Body of pancreas (tissue), 4 donors: ENCODE measurements around the gene RHCE. TPM values are rescaled to one million over a fixed set of nuclear protein-coding genes. Genes with fewer than 3 reads are reported as not detected.
A peak's percentile ranks its signal among the peaks of the same experiment; 100 is the strongest.

Experiments
- ATAC-seq: fragments of 150-250 bp; one replicate; pipeline ENCODE4 v1.9.1; 2016
- DNase-seq, 4 donors: peaks; one replicate each; pipeline ENCODE4 v3.0.0-alpha.2; 2019
- H3K27ac ChIP-seq, 4 donors: fragments of 200-600 bp; sonication (generic); 1 replicate in 3 of 4; 2 replicates in 1 of 4; pipeline versions ENCODE4 v1.5.1 to v1.6.1; 2016 to 2019; ENCODE audit warnings: mild to moderate bottlenecking in 1 of 4, mixed read lengths in 1 of 4, moderate library complexity in 1 of 4
- H3K27me3 ChIP-seq, 2 donors: fragments of 200-600 bp; sonication (generic); one replicate each; pipeline ENCODE4 v1.6.0; 2016; ENCODE audit warnings: mild to moderate bottlenecking in 1 of 2
- H3K36me3 ChIP-seq, 2 donors: fragments of 200-600 bp; sonication (generic); replicated peaks in 1 of 2; 2 replicates each; pipeline ENCODE4 v1.5.1; 2016; ENCODE audit warnings: low read depth in 2 of 2; ENCODE audit not compliant: insufficient read depth in 1 of 2
- H3K4me1 ChIP-seq: fragments of 200-600 bp; sonication (generic); one replicate; pipeline ENCODE4 v1.6.0; 2016
- H3K4me3 ChIP-seq, 2 donors: fragments of 200-600 bp; sonication (generic); 1 replicate in 1 of 2; 2 replicates in 1 of 2; pipeline ENCODE4 v1.5.1; 2016 to 2019
- H3K9me3 ChIP-seq, 3 donors: fragments of 200-600 bp; sonication (generic); 1 replicate in 2 of 3; 2 replicates in 1 of 3; pipeline ENCODE4 v1.5.1; 2016
- CTCF ChIP-seq, 7 experiments: fragments of 450-650 bp in 4 of 7; fragments of 200-600 bp in 3 of 7; sonication (generic) in 3 of 7; IDR thresholded peaks; one replicate each; pipeline ENCODE4 v1.5.1; 2016 to 2019; ENCODE audit warnings: antibody characterized with exemption in 7 of 7
- POLR2A ChIP-seq, 3 donors: fragments of 450-650 bp; IDR thresholded peaks; one replicate each; pipeline ENCODE4 v1.6.1; 2016; ENCODE audit warnings: antibody characterized with exemption in 3 of 3, mild to moderate bottlenecking in 2 of 3
- WGBS, 2 donors: methylation state at CpG; one replicate each; pipeline ENCODE4 v1.1.5; 2017; 5-methylcytosine and 5-hydroxymethylcytosine counted together
- intact Hi-C: fragments of 100-400 bp; cut with DNase I; formaldehyde crosslinking; loops from one replicate; pipeline ENCODE4 v1.15.1; 2023
- total RNA-seq, 2 donors: library from RNA; depleted of rRNA; stranded (reverse); fragments of >200 nt; gene quantifications; one replicate each; pipeline ENCODE4 v1.1.0, GENCODE V29; 2016

Gene RHCE
- total RNA-seq, 2 donors from 2014 or later: 0.26 TPM; not detected in 1

- TF ChIP-seq CTCF (IDR thresholded peaks at IDR 0.05) (no peak), POLR2A (IDR thresholded peaks at IDR 0.05) (no peak)
- intact Hi-C loops: loop anchor here (10.0 kb wide), 1 partner anchor 95 kb away; no protein-coding TSS in a partner anchor
- peaks cover 3% of the 10 kb centered on the region for H3K4me1 ChIP-seq
- WGBS, 2 donors: 89% methylated on average over 3 of the region's 3 CpGs
- H3K27me3 ChIP-seq: no peaks in the 10 kb centered on the region
- no peak overlapping the region for H3K27ac ChIP-seq
- DNase-seq (no peak), ATAC-seq (no peak)
- H3K9me3 ChIP-seq: no peaks in the 10 kb centered on the region
- peaks cover 0 to 15% of the 10 kb centered on the region in 2 donors for H3K36me3 ChIP-seq
- H3K4me3 ChIP-seq: no peak overlapping the region
These were observed 71.0 kb downstream of the RHCE start for GRCh38 chr1:25349606-25350005.

- 36 to 55% methylated on average over 2 of the region's 2 CpGs for WGBS, 2 donors
- DNase-seq (no peak), ATAC-seq (no peak)
- H3K9me3 ChIP-seq: no peaks in the 10 kb centered on the region
- peaks cover 3% of the 10 kb centered on the region for H3K4me1 ChIP-seq
- H3K36me3 ChIP-seq: peaks cover 0 to 4% of the 10 kb centered on the region in 2 donors
- no peaks in the 10 kb centered on the region for H3K27me3 ChIP-seq
- no peak overlapping the region for H3K27ac ChIP-seq
- no peak overlapping the region for H3K4me3 ChIP-seq
- TF ChIP-seq CTCF (IDR thresholded peaks at IDR 0.05): no peak
- no peak for TF ChIP-seq POLR2A (IDR thresholded peaks at IDR 0.05)
- intact Hi-C loops: loop anchor here (10.0 kb wide), 1 partner anchor 93 kb away; no protein-coding TSS in a partner anchor
These were observed 73.1 kb downstream of the RHCE start for GRCh38 chr1:25347556-25347955.

GRCh38 chr1:25343872-25344271 lies 76.8 kb downstream of the RHCE start:
- intact Hi-C loops: loop anchor here (10.0 kb wide), 1 partner anchor 89 kb away; no protein-coding TSS in a partner anchor
- no peaks in the 10 kb centered on the region for H3K27me3 ChIP-seq
- no peaks in the 10 kb centered on the region for H3K9me3 ChIP-seq
- H3K36me3 ChIP-seq: peaks cover 0 to 2% of the 10 kb centered on the region in 2 donors
- H3K4me1 ChIP-seq: peaks cover 30% of the 10 kb centered on the region
- H3K27ac ChIP-seq: no peak overlapping the region
- ATAC-seq (no peak), DNase-seq (no peak)
- 81 to 83% methylated on average over 4 of the region's 4 CpGs for WGBS, 2 donors
- H3K4me3 ChIP-seq: no peak overlapping the region
- TF ChIP-seq POLR2A (IDR thresholded peaks at IDR 0.05) (no peak), CTCF (IDR thresholded peaks at IDR 0.05) (no peak)

GRCh38 chr1:25342846-25343245 lies 77.8 kb downstream of the RHCE start:
- intact Hi-C loops: loop anchor here (10.0 kb wide), 1 partner anchor 88 kb away; no protein-coding TSS in a partner anchor
- Histone ChIP-seq H3K27me3 (no peaks in the 10 kb centered on the region), H3K36me3 (peaks cover 0 to 2% of the 10 kb centered on the region in 2 donors), H3K9me3 (no peaks in the 10 kb centered on the region), H3K4me1 (peaks cover 30% of the 10 kb centered on the region), H3K4me3 (no peak overlapping the region), H3K27ac (no peak overlapping the region)
- 33 to 44% methylated on average over 1 of the region's 1 CpG for WGBS, 2 donors
- ATAC-seq (no peak), DNase-seq (no peak)
- no peak for TF ChIP-seq CTCF (IDR thresholded peaks at IDR 0.05)
- no peak for TF ChIP-seq POLR2A (IDR thresholded peaks at IDR 0.05)

- intact Hi-C loops: loop anchor here (10.0 kb wide), 1 partner anchor 87 kb away; no protein-coding TSS in a partner anchor
- Histone ChIP-seq H3K36me3 (peaks cover 0 to 2% of the 10 kb centered on the region in 2 donors), H3K27ac (no peak overlapping the region), H3K27me3 (no peaks in the 10 kb centered on the region), H3K4me3 (no peak overlapping the region), H3K9me3 (no peaks in the 10 kb centered on the region), H3K4me1 (peaks cover 30% of the 10 kb centered on the region)
- WGBS, 2 donors: 60 to 62% methylated on average over 6 of the region's 6 CpGs
- DNase-seq: peak in 1 of 4 donors; percentile 16
- TF ChIP-seq POLR2A (IDR thresholded peaks at IDR 0.05) (no peak), CTCF (IDR thresholded peaks at IDR 0.05) (no peak)
- ATAC-seq: no peak
These were observed 78.9 kb downstream of the RHCE start for GRCh38 chr1:25341746-25342145.
